GM23338 (cell line): ENCODE results near the gene MTA2. TPM values are rescaled to one million over a fixed set of nuclear protein-coding genes. Genes with fewer than 3 reads are reported as not detected.

Experiments
- ATAC-seq: fragments of 200-7000 bp; cut with Tn5 transposase; 3 replicates; pipeline ENCODE4 v1.9.1; 2020
- DNase-seq: peaks from one replicate; pipeline ENCODE4 v3.0.0-alpha.2; 2015; ENCODE audit warnings: low spot score
- H2AFZ ChIP-seq: fragments of 200-600 bp; sonication (generic); 2 replicates; pipeline ENCODE4 v1.8.0; 2016; ENCODE audit warnings: antibody characterized with exemption, mild to moderate bottlenecking, moderate library complexity
- H3F3A ChIP-seq: fragments of 200-600 bp; sonication (generic); replicated peaks from 2 replicates; pipeline ENCODE4 v1.8.0; 2017; ENCODE audit warnings: antibody characterized with exemption, mixed run types, low read depth
- H3K27ac ChIP-seq: fragments of 200-600 bp; sonication (generic); 2 replicates; pipeline ENCODE4 v1.6.1; 2016; ENCODE audit warnings: low read depth
- H3K27me3 ChIP-seq: fragments of 200-600 bp; sonication (generic); 2 replicates; pipeline ENCODE4 v1.8.0; 2016; ENCODE audit warnings: mild to moderate bottlenecking, mixed run types, moderate library complexity; ENCODE audit not compliant: insufficient read depth
- H3K36me3 ChIP-seq: fragments of 200-600 bp; sonication (generic); 2 replicates; pipeline ENCODE4 v1.8.0; 2016; ENCODE audit warnings: mild to moderate bottlenecking; ENCODE audit not compliant: insufficient read depth
- H3K4me1 ChIP-seq: fragments of 200-600 bp; sonication (generic); 2 replicates; pipeline ENCODE4 v1.8.0; 2016; ENCODE audit warnings: mild to moderate bottlenecking, moderate library complexity; ENCODE audit not compliant: insufficient read depth
- H3K4me2 ChIP-seq: fragments of 200-600 bp; sonication (generic); 2 replicates; pipeline ENCODE4 v1.7.1; 2017; ENCODE audit warnings: mixed run types
- H3K4me3 ChIP-seq: fragments of 200-600 bp; sonication (generic); 2 replicates; pipeline ENCODE4 v1.6.1; 2016; ENCODE audit warnings: mixed run types
- H3K79me2 ChIP-seq: fragments of 200-600 bp; sonication (generic); replicated peaks from 2 replicates; pipeline ENCODE4 v1.8.0; 2017; ENCODE audit warnings: mild to moderate bottlenecking; ENCODE audit not compliant: insufficient read depth
- H3K9me2 ChIP-seq: fragments of 200-600 bp; sonication (generic); 2 replicates; pipeline ENCODE4 v1.8.0; 2017; ENCODE audit not compliant: insufficient read depth
- H4K20me1 ChIP-seq: fragments of 200-600 bp; sonication (generic); replicated peaks from 2 replicates; pipeline ENCODE4 v1.8.0; 2017; ENCODE audit warnings: mild to moderate bottlenecking; ENCODE audit not compliant: insufficient read depth
- H3K27ac Mint-ChIP-seq: 2 replicates; pipeline ENCODE4 v1.8.0; 2020; ENCODE audit warnings: inconsistent platforms, mild to moderate bottlenecking, moderate library complexity, mixed read lengths
- H3K27me3 Mint-ChIP-seq: 3 replicates; pipeline ENCODE4 v1.8.0; 2022; ENCODE audit warnings: low read depth, mild to moderate bottlenecking, moderate library complexity, mixed read lengths, inconsistent platforms; ENCODE audit not compliant: insufficient read depth, poor library complexity
- H3K36me3 Mint-ChIP-seq: 3 replicates; pipeline ENCODE4 v1.8.0; 2021; ENCODE audit warnings: low read depth, mild to moderate bottlenecking, inconsistent platforms, moderate library complexity, mixed read lengths
- H3K4me1 Mint-ChIP-seq: 3 replicates; pipeline ENCODE4 v1.8.0; 2020; ENCODE audit warnings: mild to moderate bottlenecking, inconsistent platforms, mixed read lengths
- H3K4me3 Mint-ChIP-seq: 3 replicates; pipeline ENCODE4 v1.8.0; 2021; ENCODE audit warnings: moderate library complexity, mild to moderate bottlenecking, inconsistent platforms, mixed read lengths
- H3K9me3 Mint-ChIP-seq: 3 replicates; pipeline ENCODE4 v1.8.0; 2020; ENCODE audit warnings: moderate library complexity, mild to moderate bottlenecking, inconsistent platforms, mixed read lengths
- CREB1 ChIP-seq: fragments of 250-450 bp; sonication (Bioruptor Pico); IDR thresholded peaks from 2 replicates; pipeline ENCODE4 v1.5.0; 2020; ENCODE audit warnings: low read depth, mild to moderate bottlenecking, moderate library complexity
- EZH2 ChIP-seq: fragments of 200-600 bp; sonication (generic); IDR thresholded peaks from one replicate; pipeline ENCODE4 v1.8.0; 2017; ENCODE audit warnings: antibody characterized with exemption, mild to moderate bottlenecking, low read depth; ENCODE audit not compliant: unreplicated experiment
- ZNF114 ChIP-seq: fragments of 250-450 bp; sonication (Bioruptor Pico); IDR thresholded peaks from 2 replicates; pipeline ENCODE4 v1.5.0; 2020; ENCODE audit warnings: mild to moderate bottlenecking, moderate library complexity
- ZNF331 ChIP-seq: fragments of 250-450 bp; sonication (Bioruptor Pico); IDR thresholded peaks from 2 replicates; pipeline ENCODE4 v1.5.0; 2020; ENCODE audit warnings: low read depth, mild to moderate bottlenecking, moderate library complexity
- polyA plus RNA-seq: library from polyadenylated mRNA; unstranded; fragments of >200 nt; fragmentation: Nextera tagmentation; extraction: Ambion mirVana; gene quantifications from 2 replicates; pipeline ENCODE4 v1.2.1, GENCODE V29; 2016
- total RNA-seq: library from RNA; depleted of rRNA; stranded (reverse); fragments of >200 nt; shearing (Covaris generic); gene quantifications from 2 replicates; pipeline ENCODE4 v1.2.3, GENCODE V29; 2014
- TF ChIP-seq, protein P1 (sequence below): fragments of 250-450 bp; sonication (Bioruptor Pico); IDR thresholded peaks from 2 replicates; pipeline ENCODE4 v1.5.0; 2020; ENCODE audit warnings: mild to moderate bottlenecking, moderate library complexity
- TF ChIP-seq, protein P2 (sequence below): IDR thresholded peaks from 2 replicates; pipeline ENCODE4 v1.6.1; 2016; ENCODE audit warnings: antibody characterized with exemption

The MTA2 gene
- total and polyA plus RNA-seq, 2 experiments from 2014 or later = 22.9 to 102 TPM

DNA sequence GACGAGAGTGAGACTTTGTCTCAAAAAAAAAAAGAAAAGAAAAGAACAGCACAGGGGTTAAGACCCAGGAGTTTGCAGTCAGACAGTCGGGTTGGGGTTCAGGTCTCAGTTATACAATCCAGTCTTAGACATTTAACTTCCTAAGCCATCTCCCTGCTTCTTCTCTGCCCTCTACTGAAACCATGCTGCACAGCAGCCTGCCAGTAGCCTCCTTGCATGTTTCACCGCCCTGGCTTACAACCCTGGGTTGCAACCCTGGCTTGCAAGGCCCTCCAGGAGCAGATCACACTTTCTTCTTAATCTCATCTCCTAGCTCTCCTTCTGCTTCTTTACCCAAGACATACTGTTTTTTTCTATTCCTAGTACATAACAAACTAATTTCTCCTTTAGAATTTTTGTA lies 26.0 kb upstream of the MTA2 start:
- Histone ChIP-seq H3K9me2 (no peaks in the 10 kb centered on the region), H3F3A (peaks cover 20% of the 10 kb centered on the region), H3K27ac (no peak overlapping the region), H3K4me2 (no peak overlapping the region), H3K27me3 (no peaks in the 10 kb centered on the region), H3K4me3 (no peak overlapping the region), H2AFZ (no peak overlapping the region), H3K4me1 (no peaks in the 10 kb centered on the region), H3K79me2 (no peaks in the 10 kb centered on the region), H4K20me1 (peaks cover 3% of the 10 kb centered on the region; the same call in 1 of the 2 replicates), H3K36me3 (peaks cover 48% of the 10 kb centered on the region)
- TF ChIP-seq CREB1 (CRISPR knock-in tag) (no peak), ZNF114 (no peak), EZH2 (no peak), ZNF331 (CRISPR knock-in tag) (no peak)
- TF ChIP-seq, protein P1, sequence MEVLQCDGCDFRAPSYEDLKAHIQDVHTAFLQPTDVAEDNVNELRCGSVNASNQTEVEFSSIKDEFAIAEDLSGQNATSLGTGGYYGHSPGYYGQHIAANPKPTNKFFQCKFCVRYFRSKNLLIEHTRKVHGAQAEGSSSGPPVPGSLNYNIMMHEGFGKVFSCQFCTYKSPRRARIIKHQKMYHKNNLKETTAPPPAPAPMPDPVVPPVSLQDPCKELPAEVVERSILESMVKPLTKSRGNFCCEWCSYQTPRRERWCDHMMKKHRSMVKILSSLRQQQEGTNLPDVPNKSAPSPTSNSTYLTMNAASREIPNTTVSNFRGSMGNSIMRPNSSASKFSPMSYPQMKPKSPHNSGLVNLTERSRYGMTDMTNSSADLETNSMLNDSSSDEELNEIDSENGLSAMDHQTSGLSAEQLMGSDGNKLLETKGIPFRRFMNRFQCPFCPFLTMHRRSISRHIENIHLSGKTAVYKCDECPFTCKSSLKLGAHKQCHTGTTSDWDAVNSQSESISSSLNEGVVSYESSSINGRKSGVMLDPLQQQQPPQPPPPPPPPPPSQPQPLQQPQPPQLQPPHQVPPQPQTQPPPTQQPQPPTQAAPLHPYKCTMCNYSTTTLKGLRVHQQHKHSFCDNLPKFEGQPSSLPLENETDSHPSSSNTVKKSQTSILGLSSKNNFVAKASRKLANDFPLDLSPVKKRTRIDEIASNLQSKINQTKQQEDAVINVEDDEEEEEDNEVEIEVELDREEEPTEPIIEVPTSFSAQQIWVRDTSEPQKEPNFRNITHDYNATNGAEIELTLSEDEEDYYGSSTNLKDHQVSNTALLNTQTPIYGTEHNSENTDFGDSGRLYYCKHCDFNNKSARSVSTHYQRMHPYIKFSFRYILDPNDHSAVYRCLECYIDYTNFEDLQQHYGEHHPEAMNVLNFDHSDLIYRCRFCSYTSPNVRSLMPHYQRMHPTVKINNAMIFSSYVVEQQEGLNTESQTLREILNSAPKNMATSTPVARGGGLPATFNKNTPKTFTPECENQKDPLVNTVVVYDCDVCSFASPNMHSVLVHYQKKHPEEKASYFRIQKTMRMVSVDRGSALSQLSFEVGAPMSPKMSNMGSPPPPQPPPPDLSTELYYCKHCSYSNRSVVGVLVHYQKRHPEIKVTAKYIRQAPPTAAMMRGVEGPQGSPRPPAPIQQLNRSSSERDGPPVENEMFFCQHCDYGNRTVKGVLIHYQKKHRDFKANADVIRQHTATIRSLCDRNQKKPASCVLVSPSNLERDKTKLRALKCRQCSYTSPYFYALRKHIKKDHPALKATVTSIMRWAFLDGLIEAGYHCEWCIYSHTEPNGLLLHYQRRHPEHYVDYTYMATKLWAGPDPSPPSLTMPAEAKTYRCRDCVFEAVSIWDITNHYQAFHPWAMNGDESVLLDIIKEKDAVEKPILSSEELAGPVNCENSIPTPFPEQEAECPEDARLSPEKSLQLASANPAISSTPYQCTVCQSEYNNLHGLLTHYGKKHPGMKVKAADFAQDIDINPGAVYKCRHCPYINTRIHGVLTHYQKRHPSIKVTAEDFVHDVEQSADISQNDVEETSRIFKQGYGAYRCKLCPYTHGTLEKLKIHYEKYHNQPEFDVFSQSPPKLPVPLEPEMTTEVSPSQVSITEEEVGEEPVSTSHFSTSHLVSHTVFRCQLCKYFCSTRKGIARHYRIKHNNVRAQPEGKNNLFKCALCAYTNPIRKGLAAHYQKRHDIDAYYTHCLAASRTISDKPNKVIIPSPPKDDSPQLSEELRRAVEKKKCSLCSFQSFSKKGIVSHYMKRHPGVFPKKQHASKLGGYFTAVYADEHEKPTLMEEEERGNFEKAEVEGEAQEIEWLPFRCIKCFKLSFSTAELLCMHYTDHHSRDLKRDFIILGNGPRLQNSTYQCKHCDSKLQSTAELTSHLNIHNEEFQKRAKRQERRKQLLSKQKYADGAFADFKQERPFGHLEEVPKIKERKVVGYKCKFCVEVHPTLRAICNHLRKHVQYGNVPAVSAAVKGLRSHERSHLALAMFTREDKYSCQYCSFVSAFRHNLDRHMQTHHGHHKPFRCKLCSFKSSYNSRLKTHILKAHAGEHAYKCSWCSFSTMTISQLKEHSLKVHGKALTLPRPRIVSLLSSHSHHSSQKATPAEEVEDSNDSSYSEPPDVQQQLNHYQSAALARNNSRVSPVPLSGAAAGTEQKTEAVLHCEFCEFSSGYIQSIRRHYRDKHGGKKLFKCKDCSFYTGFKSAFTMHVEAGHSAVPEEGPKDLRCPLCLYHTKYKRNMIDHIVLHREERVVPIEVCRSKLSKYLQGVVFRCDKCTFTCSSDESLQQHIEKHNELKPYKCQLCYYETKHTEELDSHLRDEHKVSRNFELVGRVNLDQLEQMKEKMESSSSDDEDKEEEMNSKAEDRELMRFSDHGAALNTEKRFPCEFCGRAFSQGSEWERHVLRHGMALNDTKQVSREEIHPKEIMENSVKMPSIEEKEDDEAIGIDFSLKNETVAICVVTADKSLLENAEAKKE (CRISPR knock-in tag) = no peak
- TF ChIP-seq, protein P2, sequence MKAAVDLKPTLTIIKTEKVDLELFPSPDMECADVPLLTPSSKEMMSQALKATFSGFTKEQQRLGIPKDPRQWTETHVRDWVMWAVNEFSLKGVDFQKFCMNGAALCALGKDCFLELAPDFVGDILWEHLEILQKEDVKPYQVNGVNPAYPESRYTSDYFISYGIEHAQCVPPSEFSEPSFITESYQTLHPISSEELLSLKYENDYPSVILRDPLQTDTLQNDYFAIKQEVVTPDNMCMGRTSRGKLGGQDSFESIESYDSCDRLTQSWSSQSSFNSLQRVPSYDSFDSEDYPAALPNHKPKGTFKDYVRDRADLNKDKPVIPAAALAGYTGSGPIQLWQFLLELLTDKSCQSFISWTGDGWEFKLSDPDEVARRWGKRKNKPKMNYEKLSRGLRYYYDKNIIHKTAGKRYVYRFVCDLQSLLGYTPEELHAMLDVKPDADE = no peak
- H3K27me3 Mint-ChIP-seq = peaks cover 9% of the 10 kb centered on the region
- H3K4me1 Mint-ChIP-seq = no peaks in the 10 kb centered on the region
- DNase-seq (no peak), ATAC-seq (peak; percentile 34; the same call in 2 of the 3 replicates)
- H3K4me3 Mint-ChIP-seq = no peak overlapping the region
- H3K36me3 Mint-ChIP-seq = peaks cover 80% of the 10 kb centered on the region
- H3K9me3 Mint-ChIP-seq = no peaks in the 10 kb centered on the region
- no peak overlapping the region for H3K27ac Mint-ChIP-seq
